Muscle layer of duodenum (tissue), 2 donors: ENCODE data around the gene ZNRF1.

Experiments used
- H3K27ac ChIP-seq: one replicate; pipeline ENCODE4 v1.7.0; 2013; ENCODE audit warnings: mild to moderate bottlenecking, low read length
- H3K27me3 ChIP-seq: one replicate; pipeline ENCODE4 v1.7.0; 2013; ENCODE audit warnings: low read depth, mild to moderate bottlenecking, control low read depth, low read length
- H3K36me3 ChIP-seq, 2 donors: one replicate each; pipeline ENCODE4 v1.7.0; 2013; ENCODE audit warnings: low read length in 2 of 2, control low read depth in 1 of 2, mild to moderate bottlenecking in 1 of 2; ENCODE audit not compliant: insufficient read depth in 2 of 2, control insufficient read depth in 1 of 2
- H3K4me1 ChIP-seq, 2 donors: one replicate each; pipeline ENCODE4 v1.7.0; 2013; ENCODE audit warnings: low read length in 2 of 2, mild to moderate bottlenecking in 2 of 2, control low read depth in 1 of 2, moderate library complexity in 1 of 2; ENCODE audit not compliant: insufficient read depth in 2 of 2, control insufficient read depth in 1 of 2
- H3K4me3 ChIP-seq, 2 donors: one replicate each; pipeline ENCODE4 v1.7.0; 2013; ENCODE audit warnings: low read length in 2 of 2, low read depth in 1 of 2, mild to moderate bottlenecking in 1 of 2
- H3K9me3 ChIP-seq, 2 donors: one replicate each; pipeline ENCODE4 v1.7.0; 2013; ENCODE audit warnings: low read length in 2 of 2, control low read depth in 1 of 2, mild to moderate bottlenecking in 1 of 2; ENCODE audit not compliant: control insufficient read depth in 1 of 2
- donor health status: healthy.

The ZNRF1 gene

DNA sequence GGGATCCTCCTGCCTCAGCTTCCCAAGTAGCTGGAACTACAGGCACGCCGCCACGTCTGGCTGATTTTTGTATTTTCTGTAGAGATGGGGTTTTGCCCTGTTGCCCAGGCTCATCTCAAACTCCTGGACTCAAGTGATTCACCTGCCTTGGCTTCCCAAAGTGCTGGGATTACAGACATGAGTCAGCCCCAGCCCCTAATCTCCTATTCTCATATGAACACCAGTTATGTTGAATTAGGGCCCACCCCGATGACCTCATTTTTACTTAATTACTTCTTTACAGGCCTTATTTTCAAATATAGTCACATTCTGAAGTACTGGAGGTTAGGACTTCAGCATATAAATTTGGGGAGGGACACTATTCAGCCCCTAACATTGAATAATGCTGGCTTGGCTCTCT is 49.2 kb downstream of the ZNRF1 start:
- H3K4me1 ChIP-seq, result peaks cover 2 to 27% of the 10 kb centered on the region in 2 donors

DNA sequence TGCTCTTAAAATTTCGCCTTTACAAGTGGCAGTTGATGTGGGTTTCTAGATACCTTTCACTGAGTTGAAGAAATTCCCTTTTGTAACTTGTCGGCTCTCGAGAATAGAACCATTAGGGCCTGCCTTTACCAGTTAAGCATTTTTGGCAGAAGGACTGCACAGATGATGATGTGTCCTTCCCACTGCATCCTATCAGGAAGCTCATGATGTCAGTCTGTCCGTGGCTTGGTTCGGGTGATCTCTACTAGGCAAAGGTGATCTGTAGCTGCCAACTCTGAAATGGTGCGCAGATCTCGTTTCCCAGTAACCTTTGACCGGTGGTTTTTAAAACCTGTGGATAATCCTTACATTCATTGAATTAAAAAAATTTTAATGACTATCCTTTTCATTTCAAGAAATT is 49.7 kb downstream of the ZNRF1 start:
- no peaks in the 10 kb centered on the region for H3K36me3 ChIP-seq
- no peaks in the 10 kb centered on the region for H3K27me3 ChIP-seq
- no peak overlapping the region for H3K27ac ChIP-seq
- H3K4me1 ChIP-seq, result peaks cover 0 to 24% of the 10 kb centered on the region in 2 donors
- no peak overlapping the region for H3K4me3 ChIP-seq
- H3K9me3 ChIP-seq, result no peaks in the 10 kb centered on the region

More for the DNA sequence above, 49.2 kb downstream of the ZNRF1 start:
- H3K9me3 ChIP-seq, result no peaks in the 10 kb centered on the region
- no peak overlapping the region for H3K4me3 ChIP-seq
- no peak overlapping the region for H3K27ac ChIP-seq
- no peaks in the 10 kb centered on the region for H3K36me3 ChIP-seq
- no peaks in the 10 kb centered on the region for H3K27me3 ChIP-seq

DNA sequence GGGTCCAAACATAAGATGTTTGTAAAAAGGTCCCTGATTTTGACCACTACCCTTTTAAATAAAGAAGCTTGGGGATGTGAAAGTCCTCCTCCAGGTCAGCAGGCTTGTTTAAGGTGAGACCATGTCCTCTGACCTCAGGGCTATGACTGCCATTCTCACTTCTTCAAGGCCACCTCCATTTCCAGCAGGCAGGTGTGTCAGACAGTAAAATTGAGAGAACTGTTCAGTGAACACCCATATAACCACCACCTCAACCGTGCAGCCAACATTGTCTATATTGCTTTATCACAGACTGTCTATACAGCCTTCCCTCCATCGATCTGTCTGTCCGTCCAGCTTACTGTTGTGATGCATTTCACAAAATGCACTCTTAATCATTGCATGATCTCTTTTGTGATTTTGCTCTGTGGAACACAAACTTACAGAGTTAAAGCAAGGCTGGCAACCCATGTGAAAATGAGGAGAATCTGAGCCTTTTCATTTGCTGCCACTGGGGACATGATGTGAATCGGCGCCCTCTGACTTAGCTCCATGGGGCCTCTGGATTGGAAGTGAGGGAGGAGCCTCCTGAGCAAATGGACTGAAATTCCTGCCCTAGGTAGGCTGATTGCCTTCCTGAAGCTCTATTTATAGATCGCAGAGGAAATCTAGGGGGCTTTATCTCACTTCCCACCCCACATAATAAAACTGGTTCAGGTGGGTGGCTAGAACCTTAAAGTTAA is 53.8 kb downstream of the ZNRF1 start:
- H3K4me1 ChIP-seq, result peaks cover 0 to 18% of the 10 kb centered on the region in 2 donors
- no peak overlapping the region for H3K27ac ChIP-seq
- H3K4me3 ChIP-seq, result no peak overlapping the region

DNA sequence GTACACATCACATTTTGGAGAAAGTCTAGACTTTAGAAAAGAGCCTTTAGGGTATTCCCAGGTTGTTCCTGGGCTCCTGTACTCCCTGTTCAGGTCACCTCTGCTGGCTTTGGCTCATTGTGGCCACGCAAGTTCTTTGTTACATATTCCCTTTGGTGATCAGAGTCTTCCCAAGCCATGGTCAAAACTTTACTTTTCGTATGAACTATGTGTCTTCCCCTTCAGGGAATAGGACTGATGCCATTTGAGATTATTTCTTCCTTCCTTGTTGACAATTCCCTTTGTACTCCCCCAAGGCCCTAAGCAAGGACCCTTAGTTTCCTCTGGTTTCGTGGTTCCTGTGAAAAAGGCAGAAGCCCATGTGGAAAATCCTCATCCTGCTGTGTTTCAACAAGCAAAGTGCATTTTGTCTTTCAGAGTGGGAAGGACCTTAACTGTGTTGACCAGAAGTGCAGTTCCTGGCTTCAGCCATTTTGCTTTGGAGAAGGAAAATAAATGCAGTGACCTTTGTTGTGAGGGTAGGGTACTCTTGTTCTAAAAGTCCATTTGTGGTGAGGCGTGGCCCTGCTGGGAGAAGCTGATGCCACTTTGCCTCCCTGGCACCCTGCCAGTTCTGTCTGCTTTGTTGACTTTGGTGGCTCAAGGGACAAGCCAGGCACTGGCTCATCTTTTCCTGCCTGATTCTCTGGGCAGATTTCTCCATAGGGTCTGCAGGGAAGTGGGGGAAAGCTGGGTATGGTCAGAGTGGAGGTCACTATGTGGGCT is 55.1 kb downstream of the ZNRF1 start:
- peaks cover 0 to 24% of the 10 kb centered on the region in 2 donors for H3K4me1 ChIP-seq
- H3K27ac ChIP-seq, result no peak overlapping the region

More for the DNA sequence above, 53.8 kb downstream of the ZNRF1 start:
- H3K27me3 ChIP-seq, result no peaks in the 10 kb centered on the region
- H3K9me3 ChIP-seq, result no peaks in the 10 kb centered on the region
- H3K36me3 ChIP-seq, result no peaks in the 10 kb centered on the region

DNA sequence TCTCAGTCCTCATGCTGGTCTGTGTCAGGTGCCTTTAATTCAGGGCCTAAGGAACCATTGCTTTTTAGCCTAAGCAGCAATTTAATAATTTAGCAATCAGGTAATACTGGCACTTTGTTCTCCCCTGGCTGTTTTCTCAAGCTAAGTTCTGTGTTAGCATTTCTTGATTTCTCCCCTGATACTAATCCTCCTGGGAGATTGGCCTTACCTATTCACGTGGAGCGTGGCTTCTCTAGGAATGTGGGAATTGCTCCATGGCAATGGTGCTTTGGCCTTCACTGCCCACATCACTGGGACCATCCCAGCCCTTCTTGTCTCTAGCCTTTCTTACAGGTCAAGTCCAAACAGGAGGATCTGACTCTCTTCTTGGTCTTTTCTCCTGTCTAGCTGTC is 55.7 kb downstream of the ZNRF1 start:
- no peak overlapping the region for H3K4me3 ChIP-seq
- no peaks in the 10 kb centered on the region for H3K9me3 ChIP-seq
- H3K4me1 ChIP-seq, result peaks cover 0 to 24% of the 10 kb centered on the region in 2 donors
- H3K27ac ChIP-seq, result no peak overlapping the region
- no peaks in the 10 kb centered on the region for H3K36me3 ChIP-seq
- no peaks in the 10 kb centered on the region for H3K27me3 ChIP-seq

More for the DNA sequence above, 55.1 kb downstream of the ZNRF1 start:
- H3K4me3 ChIP-seq, result no peak overlapping the region
- no peaks in the 10 kb centered on the region for H3K9me3 ChIP-seq
- H3K27me3 ChIP-seq, result no peaks in the 10 kb centered on the region
- H3K36me3 ChIP-seq, result no peaks in the 10 kb centered on the region

DNA sequence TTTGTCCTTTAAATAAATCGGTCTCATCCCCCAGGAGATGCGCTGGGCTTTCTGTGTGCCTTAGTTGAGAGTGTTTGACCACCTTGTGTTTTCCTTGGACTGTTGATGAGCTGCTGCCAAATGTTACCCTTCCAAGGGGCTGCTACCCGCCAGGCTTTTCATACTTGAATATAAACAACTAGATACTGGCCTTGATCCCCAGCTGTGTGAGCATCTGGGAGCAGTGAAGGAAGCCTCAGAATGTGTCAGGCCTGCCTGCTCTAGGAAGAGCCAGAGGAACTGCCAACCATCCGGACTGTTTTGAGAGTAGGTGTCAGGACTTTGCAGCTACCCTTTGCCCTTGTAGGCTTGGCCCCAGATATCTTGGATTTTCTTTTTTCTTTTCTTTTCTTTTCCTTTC is 60.0 kb downstream of the ZNRF1 start:
- H3K4me1 ChIP-seq, result peaks cover 14 to 33% of the 10 kb centered on the region in 2 donors
- no peak overlapping the region for H3K4me3 ChIP-seq
- H3K9me3 ChIP-seq, result no peaks in the 10 kb centered on the region
- no peaks in the 10 kb centered on the region for H3K36me3 ChIP-seq
- no peaks in the 10 kb centered on the region for H3K27me3 ChIP-seq
- H3K27ac ChIP-seq, result no peak overlapping the region

DNA sequence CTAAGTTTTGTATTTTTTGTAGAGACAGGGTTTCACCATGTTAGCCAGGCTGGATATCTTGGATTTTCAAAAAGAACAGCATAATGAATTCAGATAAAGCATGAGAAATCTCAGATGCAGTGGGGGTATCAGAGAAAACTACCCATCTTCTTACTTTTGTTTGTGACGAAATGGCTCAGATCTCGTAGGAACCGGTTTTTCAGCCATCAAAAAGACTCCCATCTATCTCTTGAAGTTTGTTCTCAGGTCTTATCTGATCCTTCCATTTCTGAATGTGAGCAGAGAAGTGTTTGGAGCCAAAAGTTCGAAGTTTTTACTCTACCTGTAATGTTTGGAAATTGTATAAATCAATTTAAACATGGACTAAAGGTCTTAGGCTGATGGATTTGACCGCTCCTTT is 60.6 kb downstream of the ZNRF1 start:
- no peak overlapping the region for H3K27ac ChIP-seq
- H3K4me3 ChIP-seq, result no peak overlapping the region
- peaks cover 14 to 27% of the 10 kb centered on the region in 2 donors for H3K4me1 ChIP-seq
- no peaks in the 10 kb centered on the region for H3K27me3 ChIP-seq
- H3K36me3 ChIP-seq, result no peaks in the 10 kb centered on the region
- H3K9me3 ChIP-seq, result no peaks in the 10 kb centered on the region

DNA sequence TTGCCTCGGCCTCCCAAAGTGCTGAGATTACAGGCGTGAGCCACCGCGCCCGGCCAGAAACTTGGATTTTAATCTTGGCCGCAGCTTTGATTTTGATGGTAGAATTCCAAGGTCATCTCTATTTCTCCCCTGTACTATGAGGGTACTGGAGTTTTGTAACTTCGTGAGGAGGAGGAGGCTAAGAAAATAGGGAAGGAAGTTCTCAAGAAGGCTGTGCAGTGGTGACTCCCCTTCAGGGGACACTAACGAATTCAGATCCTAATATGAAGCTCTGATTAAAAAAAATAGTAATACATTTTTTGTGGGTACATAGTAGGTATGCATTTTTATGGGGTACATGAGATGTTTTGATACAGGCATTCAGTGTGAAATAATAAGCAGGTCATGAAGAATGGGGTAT is 61.9 kb downstream of the ZNRF1 start:
- H3K9me3 ChIP-seq, result no peaks in the 10 kb centered on the region
- H3K27ac ChIP-seq, result no peak overlapping the region
- peaks cover 14 to 22% of the 10 kb centered on the region in 2 donors for H3K4me1 ChIP-seq
- no peak overlapping the region for H3K4me3 ChIP-seq
- H3K36me3 ChIP-seq, result no peaks in the 10 kb centered on the region
- no peaks in the 10 kb centered on the region for H3K27me3 ChIP-seq

DNA sequence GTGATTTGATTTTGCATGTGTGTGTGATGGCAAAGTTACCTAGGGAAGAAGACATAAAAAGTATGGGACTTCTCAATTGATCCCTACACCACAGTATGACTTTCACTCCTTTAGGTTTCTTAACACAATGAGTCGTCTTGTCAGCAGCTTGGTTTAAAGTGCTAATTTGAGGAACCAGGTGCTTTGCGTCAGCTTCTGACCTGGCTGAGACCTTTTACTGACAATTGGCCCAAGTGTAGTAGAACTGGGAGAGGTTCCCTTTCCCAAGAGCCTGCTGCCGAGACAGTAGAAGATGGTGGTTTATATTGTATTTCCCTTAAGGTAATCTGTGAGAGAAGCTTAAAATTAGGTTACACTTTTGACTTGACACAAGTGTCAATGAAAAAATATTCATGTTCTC is 62.8 kb downstream of the ZNRF1 start:
- Histone ChIP-seq H3K4me3 (no peak overlapping the region), H3K4me1 (peaks cover 14 to 25% of the 10 kb centered on the region in 2 donors)

DNA sequence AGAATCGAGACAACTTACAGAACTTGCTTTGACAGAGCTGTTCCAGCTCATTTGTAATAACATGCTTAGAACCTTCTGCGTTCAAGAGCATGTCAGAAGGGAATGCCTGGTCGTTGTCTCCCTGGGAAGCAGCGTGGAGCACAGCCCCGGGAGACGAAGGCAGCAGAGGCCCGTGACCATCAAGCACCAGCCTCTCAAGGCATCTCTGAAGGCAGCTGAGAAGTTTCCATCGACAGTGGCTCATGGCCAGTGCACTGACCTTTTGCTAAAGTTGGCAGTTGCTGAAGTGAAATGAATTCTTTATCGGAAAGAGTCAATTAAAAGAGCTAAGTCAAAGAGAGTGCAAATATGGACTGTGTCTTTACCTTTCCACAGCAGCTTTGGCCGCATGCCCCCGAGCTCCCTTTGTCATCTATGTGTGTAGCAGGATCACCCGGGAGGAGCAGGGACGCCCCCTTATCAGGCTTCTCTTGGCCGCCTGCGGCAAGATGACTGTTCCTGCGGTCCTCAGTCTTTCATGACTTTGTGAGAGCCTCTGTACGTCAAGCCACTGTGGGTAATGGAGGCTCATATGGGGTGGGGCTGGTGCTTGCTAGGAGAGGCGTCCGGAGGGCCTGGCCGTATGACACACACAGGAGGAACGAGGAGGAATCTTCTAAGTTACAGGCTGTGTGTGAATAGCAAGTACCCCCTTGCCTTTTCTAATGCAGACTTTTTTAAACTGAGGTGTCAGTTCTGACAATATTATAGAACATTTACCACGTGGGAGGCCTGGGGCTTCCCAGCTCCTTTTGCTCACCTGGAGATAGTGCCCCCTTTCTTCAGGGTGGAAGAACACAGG is 63.5 kb downstream of the ZNRF1 start:
- peak overlapping the region; percentile 12 for H3K27ac ChIP-seq
- H3K9me3 ChIP-seq, result no peaks in the 10 kb centered on the region
- no peak overlapping the region for H3K4me3 ChIP-seq
- H3K27me3 ChIP-seq, result no peaks in the 10 kb centered on the region
- no peaks in the 10 kb centered on the region for H3K36me3 ChIP-seq
- H3K4me1 ChIP-seq, result peaks cover 14 to 28% of the 10 kb centered on the region in 2 donors

More for the DNA sequence above, 62.8 kb downstream of the ZNRF1 start:
- H3K9me3 ChIP-seq, result no peaks in the 10 kb centered on the region
- no peaks in the 10 kb centered on the region for H3K36me3 ChIP-seq
- no peaks in the 10 kb centered on the region for H3K27me3 ChIP-seq
- peak overlapping the region; percentile 12 for H3K27ac ChIP-seq

DNA sequence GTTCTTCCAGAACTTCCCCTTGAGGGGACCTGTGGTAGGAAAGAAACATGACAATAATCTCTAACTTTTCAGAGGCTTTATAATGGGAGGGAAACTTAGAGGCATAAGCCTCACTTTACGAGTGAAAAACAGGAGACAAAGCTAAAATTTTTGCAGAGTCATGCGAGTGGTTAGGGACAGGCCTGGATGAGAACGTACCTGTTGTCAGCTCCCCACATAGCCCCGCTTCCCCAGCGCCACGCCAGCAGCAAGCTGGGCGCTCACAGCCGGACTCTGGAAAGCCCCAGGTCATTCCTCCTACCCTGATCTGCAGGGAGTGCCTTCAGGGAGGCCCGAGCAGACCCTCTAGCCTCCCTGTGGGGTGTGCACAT is 64.1 kb downstream of the ZNRF1 start:
- no peaks in the 10 kb centered on the region for H3K27me3 ChIP-seq
- H3K36me3 ChIP-seq, result no peaks in the 10 kb centered on the region
- no peaks in the 10 kb centered on the region for H3K9me3 ChIP-seq
- H3K4me3 ChIP-seq, result no peak overlapping the region
- H3K27ac ChIP-seq, result no peak overlapping the region
- peaks cover 14 to 31% of the 10 kb centered on the region in 2 donors for H3K4me1 ChIP-seq
